Trophoblast cell (in vitro differentiated cells and primary cell): ENCODE data around the gene CYP26C1.

Experiments used
- DNase-seq, 2 donors: peaks; one replicate each; pipeline ENCODE4 v3.0.0-alpha.2; 2016
- H2AFZ ChIP-seq: 2 replicates; pipeline ENCODE4 v1.6.1; 2013; ENCODE audit warnings: low read length, moderate library complexity, mild to moderate bottlenecking; ENCODE audit not compliant: insufficient read depth, poor library complexity
- H2AK5ac ChIP-seq: 2 replicates; pipeline ENCODE4 v1.6.1; 2013; ENCODE audit warnings: mild to moderate bottlenecking, low read length
- H2BK120ac ChIP-seq: 2 replicates; pipeline ENCODE4 v1.6.1; 2013; ENCODE audit warnings: low read length, mild to moderate bottlenecking, moderate library complexity; ENCODE audit not compliant: insufficient read depth, poor library complexity
- H2BK12ac ChIP-seq: 2 replicates; pipeline ENCODE4 v1.6.1; 2013; ENCODE audit warnings: mild to moderate bottlenecking, low read length, moderate library complexity
- H2BK5ac ChIP-seq: 2 replicates; pipeline ENCODE4 v1.6.1; 2013; ENCODE audit warnings: low read length, low read depth, moderate library complexity, mild to moderate bottlenecking; ENCODE audit not compliant: poor library complexity
- H3K14ac ChIP-seq: 2 replicates; pipeline ENCODE4 v1.6.1; 2013; ENCODE audit warnings: mild to moderate bottlenecking, low read length
- H3K18ac ChIP-seq: 2 replicates; pipeline ENCODE4 v1.6.1; 2013; ENCODE audit warnings: mild to moderate bottlenecking, low read length
- H3K23ac ChIP-seq: 2 replicates; pipeline ENCODE4 v1.6.1; 2013; ENCODE audit warnings: low read length
- H3K27ac ChIP-seq: 2 replicates; pipeline ENCODE4 v1.5.1; 2013; ENCODE audit warnings: low read depth, mild to moderate bottlenecking, inconsistent platforms, low read length, moderate library complexity
- H3K27me3 ChIP-seq: 2 replicates; pipeline ENCODE4 v1.6.1; 2013; ENCODE audit warnings: inconsistent platforms, mild to moderate bottlenecking, low read length, moderate library complexity; ENCODE audit not compliant: insufficient read depth
- H3K36me3 ChIP-seq, 2 experiments: 1 replicate in 1 of 2; 2 replicates in 1 of 2; pipeline ENCODE4 v1.6.1; 2013; ENCODE audit warnings: low read length in 2 of 2, mild to moderate bottlenecking in 2 of 2, moderate library complexity in 1 of 2; ENCODE audit not compliant: insufficient read depth in 2 of 2, control insufficient read depth in 1 of 2
- H3K4ac ChIP-seq: 2 replicates; pipeline ENCODE4 v1.6.1; 2013; ENCODE audit warnings: low read depth, mild to moderate bottlenecking, low read length, moderate library complexity
- H3K4me1 ChIP-seq, 2 experiments: 1 replicate in 1 of 2; 2 replicates in 1 of 2; pipeline ENCODE4 v1.6.1; 2013; ENCODE audit warnings: low read length in 2 of 2, mild to moderate bottlenecking in 2 of 2, moderate library complexity in 1 of 2; ENCODE audit not compliant: insufficient read depth in 2 of 2, control insufficient read depth in 1 of 2
- H3K4me2 ChIP-seq: 2 replicates; pipeline ENCODE4 v1.6.1; 2013; ENCODE audit warnings: inconsistent platforms, mild to moderate bottlenecking, low read length, moderate library complexity
- H3K4me3 ChIP-seq: 2 replicates; pipeline ENCODE4 v1.5.1; 2013; ENCODE audit warnings: mild to moderate bottlenecking, low read depth, low read length, inconsistent platforms
- H3K79me1 ChIP-seq: one replicate; pipeline ENCODE4 v1.6.1; 2013; ENCODE audit warnings: low read length
- H3K79me2 ChIP-seq: 2 replicates; pipeline ENCODE4 v1.6.1; 2013; ENCODE audit warnings: low read length, mild to moderate bottlenecking; ENCODE audit not compliant: control insufficient read depth, insufficient read depth, poor library complexity
- H3K9ac ChIP-seq: 2 replicates; pipeline ENCODE4 v1.6.1; 2013; ENCODE audit warnings: mild to moderate bottlenecking, low read length
- H3K9me3 ChIP-seq: 2 replicates; pipeline ENCODE4 v1.6.1; 2013; ENCODE audit warnings: low read depth, mild to moderate bottlenecking, control low read depth, inconsistent platforms, low read length; ENCODE audit not compliant: insufficient read depth
- H4K12ac ChIP-seq: 2 replicates; pipeline ENCODE4 v1.6.1; 2013; ENCODE audit warnings: low read depth, mild to moderate bottlenecking, low read length, moderate library complexity
- H4K8ac ChIP-seq: 2 replicates; pipeline ENCODE4 v1.6.1; 2013; ENCODE audit warnings: low read depth, mild to moderate bottlenecking, low read length, moderate library complexity
- H4K91ac ChIP-seq: one replicate; pipeline ENCODE4 v1.6.1; 2013; ENCODE audit warnings: low read depth, mild to moderate bottlenecking, low read length, moderate library complexity
- WGBS: extraction: QIAGEN DNeasy Blood & Tissue Kit; methylation state at CpG from one replicate; pipeline ENCODE4 v1.1.7; 2013; ENCODE audit warnings: missing lambda C conversion rate; ENCODE audit not compliant: insufficient read length, insufficient coverage; ENCODE audit errors: extremely low coverage; 5-methylcytosine and 5-hydroxymethylcytosine counted together

CYP26C1 gene

GRCh38 chr10:93027508-93027907 is 33.1 kb upstream of the CYP26C1 start:
- Histone ChIP-seq H2AFZ (no peak overlapping the region), H3K9me3 (peaks cover 4% of the 10 kb centered on the region), H3K79me1 (peaks cover 4% of the 10 kb centered on the region), H3K9ac (no peak overlapping the region), H3K4me3 (no peak overlapping the region), H3K36me3 (no peaks in the 10 kb centered on the region), H4K12ac (no peak overlapping the region), H3K4ac (no peak overlapping the region), H3K27ac (no peak overlapping the region), H3K23ac (no peak overlapping the region), H3K4me1 (peaks cover 3 to 8% of the 10 kb centered on the region in 2 experiments), H4K8ac (no peak overlapping the region), H3K79me2 (no peaks in the 10 kb centered on the region), H2BK5ac (no peak overlapping the region), H2AK5ac (no peak overlapping the region), H4K91ac (no peak overlapping the region), H3K14ac (no peak overlapping the region), H2BK120ac (no peak overlapping the region), H3K27me3 (no peaks in the 10 kb centered on the region), H3K4me2 (no peak overlapping the region), H2BK12ac (no peak overlapping the region), H3K18ac (no peak overlapping the region)
- DNase-seq: no peak

DNA sequence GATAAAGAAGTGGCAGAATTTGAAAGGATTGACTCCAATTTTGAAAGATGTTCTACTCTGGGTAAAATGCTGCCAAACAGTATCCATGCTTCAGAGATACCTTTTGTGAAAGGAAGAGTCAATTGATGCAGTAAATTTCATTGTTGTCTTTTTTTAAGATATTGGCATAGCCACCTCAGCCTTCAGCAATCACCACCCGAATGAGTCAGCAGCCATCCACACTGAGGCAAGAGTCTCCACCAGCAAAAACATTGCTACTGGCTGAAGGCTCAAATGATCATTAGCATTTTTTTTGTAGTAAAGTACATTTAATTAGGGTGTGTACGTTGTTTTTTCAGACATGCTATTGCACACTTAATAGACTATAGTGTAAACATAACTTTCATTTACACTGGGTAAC is 31.7 kb upstream of the CYP26C1 start:
- H2BK12ac ChIP-seq: no peak overlapping the region
- no peak overlapping the region for H3K18ac ChIP-seq
- peak in 1 of 2 donors; percentile 40 for DNase-seq
- no peak overlapping the region for H3K14ac ChIP-seq
- H3K23ac ChIP-seq: no peak overlapping the region
- no peak overlapping the region for H4K8ac ChIP-seq
- H2BK120ac ChIP-seq: no peak overlapping the region
- peaks cover 4% of the 10 kb centered on the region for H3K9me3 ChIP-seq
- H2AK5ac ChIP-seq: no peak overlapping the region
- H3K4me2 ChIP-seq: no peak overlapping the region
- H4K12ac ChIP-seq: no peak overlapping the region
- no peaks in the 10 kb centered on the region for H3K36me3 ChIP-seq
- no peaks in the 10 kb centered on the region for H3K27me3 ChIP-seq
- H3K27ac ChIP-seq: no peak overlapping the region
- H3K4me3 ChIP-seq: no peak overlapping the region
- H2AFZ ChIP-seq: no peak overlapping the region
- H3K79me2 ChIP-seq: no peaks in the 10 kb centered on the region
- H3K9ac ChIP-seq: no peak overlapping the region
- H4K91ac ChIP-seq: no peak overlapping the region
- no peak overlapping the region for H3K4ac ChIP-seq
- no peak overlapping the region for H2BK5ac ChIP-seq
- H3K79me1 ChIP-seq: peaks cover 4% of the 10 kb centered on the region
- H3K4me1 ChIP-seq: peaks cover 3 to 8% of the 10 kb centered on the region in 2 experiments
- WGBS: no CpG with 5 or more reads among the region's 2 CpGs

- no peak overlapping the region for H3K23ac ChIP-seq
- no peak overlapping the region for H3K14ac ChIP-seq
- no peak overlapping the region for H2AFZ ChIP-seq
- H3K36me3 ChIP-seq: no peaks in the 10 kb centered on the region
- H3K79me2 ChIP-seq: no peaks in the 10 kb centered on the region
- no peak overlapping the region for H3K4me2 ChIP-seq
- no peak overlapping the region for H3K4me3 ChIP-seq
- H3K79me1 ChIP-seq: peaks cover 4% of the 10 kb centered on the region
- peaks cover 3 to 8% of the 10 kb centered on the region in 2 experiments for H3K4me1 ChIP-seq
- H4K8ac ChIP-seq: no peak overlapping the region
- no peak overlapping the region for H3K18ac ChIP-seq
- H3K9me3 ChIP-seq: peaks cover 4% of the 10 kb centered on the region
- peak overlapping the region; percentile 14 for H3K27ac ChIP-seq
- peak overlapping the region; percentile 80 for H4K91ac ChIP-seq
- H4K12ac ChIP-seq: no peak overlapping the region
- no peak overlapping the region for H3K9ac ChIP-seq
- peak overlapping the region; percentile 91 for H2BK120ac ChIP-seq
- peak; percentile 39 to 87 for DNase-seq
- H2BK5ac ChIP-seq: peak overlapping the region; percentile 84
- H2BK12ac ChIP-seq: no peak overlapping the region
- H3K27me3 ChIP-seq: no peaks in the 10 kb centered on the region
- no peak overlapping the region for H3K4ac ChIP-seq
- no peak overlapping the region for H2AK5ac ChIP-seq
Observed at GRCh38 chr10:93030409-93030808, 30.2 kb upstream of the CYP26C1 start.

GRCh38 chr10:93032105-93032808 is 28.3 kb upstream of the CYP26C1 start:
- Histone ChIP-seq H3K9ac (no peak overlapping the region), H3K27me3 (no peaks in the 10 kb centered on the region), H2AFZ (no peak overlapping the region), H3K9me3 (peaks cover 4% of the 10 kb centered on the region), H3K23ac (no peak overlapping the region), H3K27ac (no peak overlapping the region), H3K4me1 (peaks cover 3 to 8% of the 10 kb centered on the region in 2 experiments), H2BK5ac (no peak overlapping the region), H3K79me1 (peaks cover 4% of the 10 kb centered on the region), H3K36me3 (no peaks in the 10 kb centered on the region), H3K4me3 (no peak overlapping the region), H3K4me2 (no peak overlapping the region), H2BK12ac (no peak overlapping the region), H4K12ac (no peak overlapping the region), H2AK5ac (no peak overlapping the region), H4K8ac (no peak overlapping the region), H3K79me2 (no peaks in the 10 kb centered on the region), H3K18ac (no peak overlapping the region), H3K14ac (no peak overlapping the region), H4K91ac (no peak overlapping the region), H3K4ac (no peak overlapping the region), H2BK120ac (no peak overlapping the region)
- WGBS: no CpG with 5 or more reads among the region's 5 CpGs
- peak; percentile 66 to 80 for DNase-seq
